Right ventricle myocardium superior (tissue), 1 donor: ENCODE results near the gene DPH3. TPM values are rescaled to one million over a fixed set of nuclear protein-coding genes. Genes with fewer than 3 reads are reported as not detected.

Experiments used
- ATAC-seq: fragments of 200-7000 bp; cut with Tn5 transposase; one replicate; pipeline ENCODE4 v1.9.1; 2020; ENCODE audit warnings: mild to moderate bottlenecking; ENCODE audit not compliant: poor library complexity
- DNase-seq: peaks from one replicate; pipeline ENCODE4 v3.0.0-alpha.2; 2020
- intact Hi-C: fragments of 100-400 bp; cut with DNase I; formaldehyde crosslinking; loops from one replicate; pipeline ENCODE4 v1.11.2; 2022
- total RNA-seq: library from RNA; stranded (reverse); fragmentation: NEBNext Ultra II Directional; extraction: Animal tissue kit (Norgen Biotek cat#: 25700); gene quantifications from one replicate; pipeline ENCODE4 v1.2.1, GENCODE V29; 2021
- donor health status: DM: no; HTN: yes; CAD: no; lungs with severe emphysema.

Gene DPH3
- total RNA-seq, 1 donor from 2014 or later = 18.1 TPM

- intact Hi-C loops = loop anchor here (2.0 to 10.0 kb wide), 3 partner anchors 195 to 611 kb away; no protein-coding TSS in a partner anchor
- DNase-seq = no peak
- no peak for ATAC-seq
Measured at GRCh38 chr3:16245609-16246008, 19.1 kb downstream of the DPH3 start.

GRCh38 chr3:16243706-16244490 is 20.8 kb downstream of the DPH3 start:
- DNase-seq = no peak
- peak; percentile 77 for ATAC-seq
- intact Hi-C loops = loop anchor here (10.0 kb wide), 1 partner anchor 609 kb away; no protein-coding TSS in a partner anchor

GRCh38 chr3:16242177-16242576 is 22.6 kb downstream of the DPH3 start:
- ATAC-seq (no peak), DNase-seq (no peak)
- intact Hi-C loops = loop anchor here (10.0 kb wide), 1 partner anchor 607 kb away; no protein-coding TSS in a partner anchor

- ATAC-seq = no peak
- DNase-seq = no peak
- intact Hi-C loops = loop anchor here (10.0 kb wide), 1 partner anchor 606 kb away; no protein-coding TSS in a partner anchor
Measured at GRCh38 chr3:16241225-16241624, 23.5 kb downstream of the DPH3 start.

GRCh38 chr3:16240229-16241023 is 24.3 kb downstream of the DPH3 start:
- ATAC-seq = peak; percentile 30
- intact Hi-C loops = loop anchor here (10.0 kb wide), 1 partner anchor 606 kb away; no protein-coding TSS in a partner anchor

GRCh38 chr3:16239780-16240179 is 25.0 kb downstream of the DPH3 start:
- ATAC-seq = no peak
- intact Hi-C loops = loop anchor here (2.0 to 10.0 kb wide), 2 partner anchors 69 to 605 kb away; no protein-coding TSS in a partner anchor
- no peak for DNase-seq

More at GRCh38 chr3:16240229-16241023, 24.3 kb downstream of the DPH3 start:
- no peak for DNase-seq

- DNase-seq (no peak), ATAC-seq (peak; percentile 24)
- intact Hi-C loops = loop anchor here (2.0 kb wide), 1 partner anchor 68 kb away; no protein-coding TSS in a partner anchor
Measured at GRCh38 chr3:16239086-16239770, 25.5 kb downstream of the DPH3 start.

GRCh38 chr3:16236856-16237393 is 27.8 kb downstream of the DPH3 start:
- ATAC-seq = peak; percentile 73
- no peak for DNase-seq
- intact Hi-C loops = no loop called here

- no peak for ATAC-seq
- DNase-seq = no peak
- intact Hi-C loops = no loop called here
Measured at GRCh38 chr3:16236030-16236639, 28.6 kb downstream of the DPH3 start.

GRCh38 chr3:16234281-16234680 is 30.5 kb downstream of the DPH3 start:
- intact Hi-C loops = no loop called here
- no peak for ATAC-seq
- no peak for DNase-seq

GRCh38 chr3:16233806-16234205 is 30.9 kb downstream of the DPH3 start:
- intact Hi-C loops = no loop called here
- ATAC-seq (no peak), DNase-seq (no peak)

- intact Hi-C loops = no loop called here
- ATAC-seq (no peak), DNase-seq (no peak)
Measured at GRCh38 chr3:16231983-16232382, 32.8 kb downstream of the DPH3 start.

GRCh38 chr3:16229681-16230080 is 35.1 kb downstream of the DPH3 start:
- no peak for DNase-seq
- no peak for ATAC-seq
- intact Hi-C loops = no loop called here

- no peak for ATAC-seq
- DNase-seq = no peak
- intact Hi-C loops = no loop called here
Measured at GRCh38 chr3:16227566-16227965, 37.2 kb downstream of the DPH3 start.

GRCh38 chr3:16224325-16224724 is 40.4 kb downstream of the DPH3 start:
- ATAC-seq (no peak), DNase-seq (no peak)
- intact Hi-C loops = no loop called here

- ATAC-seq = no peak
- no peak for DNase-seq
- intact Hi-C loops = no loop called here
Measured at GRCh38 chr3:16222547-16222946, 42.2 kb downstream of the DPH3 start.

GRCh38 chr3:16221990-16222389 is 42.8 kb downstream of the DPH3 start:
- intact Hi-C loops = no loop called here
- no peak for DNase-seq
- ATAC-seq = no peak

- DNase-seq (no peak), ATAC-seq (no peak)
- intact Hi-C loops = no loop called here
Measured at GRCh38 chr3:16219777-16220176, 45.0 kb downstream of the DPH3 start.
